GDM1 (cell line): Measurements from ENCODE around the gene ALK.
"Not testable (repeated sequence)": the region's sequence is repeated elsewhere in the genome, so short reads cannot be mapped to it uniquely, and the experiment has no call there.

Experiments used
- DNase-seq: peaks from one replicate; lab custom pipeline; 2025; lab: John Stamatoyannopoulos, UW

Gene ALK

DNA sequence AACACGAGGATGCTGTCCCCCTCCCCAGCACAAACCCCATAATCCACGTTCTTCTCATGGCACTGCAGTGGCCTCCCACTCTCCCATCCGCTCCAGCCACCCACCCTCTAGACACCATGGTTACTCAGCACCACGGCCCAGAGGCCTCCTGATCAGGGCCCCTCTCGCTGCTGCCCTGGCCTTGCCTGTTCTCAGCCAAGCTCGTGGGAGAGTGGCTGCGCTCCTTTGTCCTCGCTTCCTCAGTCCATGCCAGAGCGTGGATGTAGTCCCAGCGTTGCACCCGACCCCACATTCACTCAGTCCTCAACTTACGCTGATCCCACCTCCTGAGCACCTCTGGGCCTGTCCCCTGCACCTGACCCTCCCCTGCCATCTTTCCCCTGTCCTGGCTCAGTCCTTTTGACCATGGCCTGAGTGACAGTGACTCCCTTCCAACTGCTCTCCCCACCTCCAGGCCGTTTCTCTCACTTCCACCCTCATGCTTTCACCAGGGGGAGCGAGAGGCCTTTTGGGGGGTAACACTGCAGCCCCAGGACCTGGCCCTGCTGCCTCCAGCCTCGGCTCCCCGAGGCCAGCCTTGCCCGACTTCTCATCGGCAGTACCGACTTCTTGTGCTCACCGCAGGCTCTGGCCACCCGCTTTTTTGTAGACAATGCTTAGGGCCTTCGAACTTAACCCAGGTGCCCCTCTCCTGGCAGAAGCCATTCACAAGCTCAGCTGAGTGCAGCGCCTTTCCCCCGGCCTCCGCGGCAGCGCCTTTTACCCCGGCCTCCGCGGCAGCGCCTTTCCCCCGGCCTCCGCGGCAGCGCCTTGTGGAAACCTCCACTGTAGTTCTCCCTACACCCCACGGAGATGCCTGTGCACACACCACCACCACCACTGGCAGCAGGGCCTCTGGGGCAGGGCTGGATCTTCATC, 674.7 kb downstream of the ALK start:
- no peak for DNase-seq

DNA sequence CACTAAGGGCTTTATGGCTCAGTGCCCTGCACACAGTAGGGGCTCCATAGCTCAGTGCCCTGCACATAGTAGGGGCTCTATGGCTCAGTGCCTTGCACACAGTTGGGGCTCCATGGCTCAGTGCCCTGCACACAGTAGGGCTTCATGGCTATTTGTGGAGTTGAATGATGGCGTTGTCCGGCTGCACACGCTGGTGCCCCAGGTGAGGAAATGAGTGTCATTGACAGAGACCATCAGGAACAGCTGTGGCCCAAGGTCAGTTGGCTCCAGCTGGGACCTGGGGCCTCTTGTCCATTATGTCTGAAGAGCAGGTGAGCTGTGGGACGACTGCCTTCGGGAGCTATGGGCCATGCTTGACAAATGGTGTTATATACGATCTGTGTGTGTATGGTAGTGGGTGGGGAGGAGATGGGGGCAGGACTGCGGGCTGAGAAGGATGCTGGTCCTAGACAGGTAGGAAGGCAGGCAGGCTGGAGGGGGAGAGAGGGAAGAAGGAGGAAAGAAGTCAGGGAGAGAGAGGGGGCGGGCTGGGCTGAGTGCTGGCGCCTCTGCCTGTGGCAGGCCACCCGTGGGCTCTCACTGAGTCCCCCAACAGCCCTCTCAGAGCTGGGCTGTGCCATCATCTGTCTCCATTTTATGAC, 675.5 kb downstream of the ALK start:
- DNase-seq: no peak

DNA sequence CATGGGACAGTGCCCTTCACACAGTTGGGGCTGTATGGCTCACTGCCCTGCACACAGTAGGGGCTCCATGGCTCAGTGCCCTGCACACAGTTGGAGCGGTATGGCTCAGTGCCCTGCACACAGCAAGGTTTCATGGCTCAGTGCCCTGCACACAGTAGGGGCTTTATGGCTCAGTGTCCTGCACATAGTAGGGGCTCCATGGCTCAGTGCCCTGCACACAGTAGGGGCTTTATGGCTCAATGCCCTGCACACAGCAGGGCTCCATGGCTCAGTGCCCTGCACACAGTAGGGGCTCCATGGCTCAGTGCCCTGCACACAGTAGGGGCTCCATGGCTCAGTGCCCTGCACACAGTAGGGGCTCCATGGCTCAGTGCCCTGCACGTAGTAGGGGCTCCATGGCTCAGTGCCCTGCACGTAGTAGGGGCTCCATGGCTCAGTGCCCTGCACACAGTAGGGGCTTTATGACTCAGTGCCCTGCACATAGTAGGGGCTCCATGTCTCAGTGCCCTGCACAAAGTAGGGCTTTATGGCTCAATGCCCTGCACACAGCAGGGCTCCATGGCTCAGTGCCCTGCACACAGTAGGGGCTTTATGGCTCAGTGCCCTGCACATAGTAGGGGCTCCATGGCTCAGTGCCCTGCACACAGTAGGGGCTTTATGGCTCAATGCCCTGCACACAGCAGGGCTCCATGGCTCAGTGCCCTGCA, 676.2 kb downstream of the ALK start:
- not testable (repeated sequence) for DNase-seq

DNA sequence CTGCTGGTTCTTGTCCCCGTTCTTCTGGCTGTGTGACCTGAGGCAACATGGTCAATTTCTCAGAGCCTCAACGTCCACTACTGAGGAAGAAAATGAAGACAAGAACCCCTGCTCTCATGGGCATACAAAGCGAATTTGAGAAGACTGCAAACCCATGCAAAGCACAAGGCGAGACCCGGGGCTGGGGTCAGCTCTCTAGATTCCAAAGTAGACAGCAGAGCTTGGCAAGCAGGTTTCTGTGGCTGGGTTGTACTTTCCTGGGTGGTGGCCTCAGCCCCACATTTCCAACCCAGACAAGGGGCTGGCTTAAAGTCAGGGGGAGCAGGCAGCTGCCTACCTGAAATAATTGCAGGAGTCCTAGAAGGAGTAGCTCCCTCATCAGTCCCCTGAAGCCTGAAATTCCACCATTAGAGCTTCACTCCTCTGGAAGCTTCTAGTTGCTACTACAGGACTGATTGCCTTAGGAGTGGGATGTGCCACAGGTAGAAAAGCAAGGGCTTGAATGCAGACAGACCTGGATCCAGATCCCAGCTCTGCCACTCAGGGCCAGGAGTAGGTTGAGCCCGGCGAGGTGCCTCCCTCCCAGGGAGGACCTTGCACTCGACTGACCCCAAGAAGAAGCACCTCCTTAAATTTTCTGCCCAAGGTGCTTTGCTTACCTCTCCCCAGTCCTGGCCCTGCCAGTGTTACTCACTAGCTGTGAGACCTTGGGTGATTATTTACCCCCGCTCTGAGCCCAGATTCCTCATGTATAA, 678.6 kb downstream of the ALK start:
- DNase-seq: no peak

DNA sequence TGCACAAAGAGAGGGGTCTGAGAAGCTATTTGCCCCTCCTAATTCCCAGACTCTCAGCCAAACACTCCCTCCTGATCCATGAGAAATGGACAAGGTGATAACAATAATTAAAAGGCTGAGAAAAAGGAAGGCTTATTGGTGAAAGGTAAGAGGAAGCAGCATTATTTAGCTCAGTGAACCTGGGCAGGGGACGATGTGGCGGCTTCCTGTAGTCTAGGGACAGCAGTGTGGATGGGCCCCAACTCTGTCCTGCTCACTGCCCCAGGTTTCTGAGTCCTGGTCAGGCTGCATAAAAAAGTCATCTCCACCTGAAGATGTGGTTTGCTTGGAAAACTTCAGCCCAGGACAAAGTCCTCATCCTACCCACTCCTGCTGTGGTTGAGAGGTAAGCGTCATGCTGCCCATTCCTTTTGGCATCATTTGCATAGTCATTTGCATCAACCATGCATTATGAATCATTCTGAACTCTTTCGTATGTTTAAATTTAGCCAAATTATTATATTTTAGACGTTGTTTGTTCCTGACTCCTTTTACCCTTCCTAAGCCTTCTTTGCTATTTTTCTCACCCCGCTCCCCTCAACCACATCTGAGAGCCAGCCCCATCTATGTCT, 679.3 kb downstream of the ALK start:
- DNase-seq: no peak

DNA sequence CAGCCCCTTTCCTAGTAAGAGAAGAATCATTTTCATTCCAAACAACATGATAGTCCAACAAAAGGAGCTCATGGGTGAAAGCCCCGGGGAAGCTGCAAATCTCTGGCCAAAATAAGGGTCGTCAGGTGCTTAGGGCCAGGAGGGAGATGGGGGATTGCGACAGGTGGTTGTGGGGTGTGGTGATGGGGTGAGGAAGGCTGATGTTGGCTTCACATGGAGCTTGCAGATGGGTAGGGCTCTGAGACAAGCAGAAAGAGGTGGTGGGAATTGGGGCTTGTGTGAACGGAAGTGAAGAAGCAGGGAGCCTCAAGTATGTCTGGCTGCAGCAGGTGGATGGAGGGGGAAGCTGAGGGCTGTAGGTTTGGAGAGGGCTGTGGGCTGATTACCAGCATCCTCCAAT, 680.0 kb downstream of the ALK start:
- DNase-seq: no peak

DNA sequence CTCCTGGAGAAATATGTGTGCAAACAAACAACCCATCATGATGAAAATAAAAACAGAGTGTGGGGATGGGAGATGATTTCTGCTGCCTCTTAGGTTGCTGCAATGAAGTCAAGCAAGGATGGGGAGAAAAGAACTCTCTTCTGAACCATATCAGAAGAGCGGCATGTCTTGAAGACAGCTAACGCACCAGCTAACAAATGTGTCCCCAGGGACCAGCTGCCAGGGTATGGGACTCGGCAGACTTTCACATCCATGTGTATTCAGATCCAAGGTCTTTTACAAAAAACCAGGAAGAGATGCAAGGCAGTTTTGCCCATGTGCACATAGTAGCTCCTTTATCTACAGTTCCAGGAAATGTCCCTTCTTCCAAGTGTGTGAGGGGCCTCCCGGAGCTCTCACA, 680.8 kb downstream of the ALK start:
- DNase-seq: no peak

DNA sequence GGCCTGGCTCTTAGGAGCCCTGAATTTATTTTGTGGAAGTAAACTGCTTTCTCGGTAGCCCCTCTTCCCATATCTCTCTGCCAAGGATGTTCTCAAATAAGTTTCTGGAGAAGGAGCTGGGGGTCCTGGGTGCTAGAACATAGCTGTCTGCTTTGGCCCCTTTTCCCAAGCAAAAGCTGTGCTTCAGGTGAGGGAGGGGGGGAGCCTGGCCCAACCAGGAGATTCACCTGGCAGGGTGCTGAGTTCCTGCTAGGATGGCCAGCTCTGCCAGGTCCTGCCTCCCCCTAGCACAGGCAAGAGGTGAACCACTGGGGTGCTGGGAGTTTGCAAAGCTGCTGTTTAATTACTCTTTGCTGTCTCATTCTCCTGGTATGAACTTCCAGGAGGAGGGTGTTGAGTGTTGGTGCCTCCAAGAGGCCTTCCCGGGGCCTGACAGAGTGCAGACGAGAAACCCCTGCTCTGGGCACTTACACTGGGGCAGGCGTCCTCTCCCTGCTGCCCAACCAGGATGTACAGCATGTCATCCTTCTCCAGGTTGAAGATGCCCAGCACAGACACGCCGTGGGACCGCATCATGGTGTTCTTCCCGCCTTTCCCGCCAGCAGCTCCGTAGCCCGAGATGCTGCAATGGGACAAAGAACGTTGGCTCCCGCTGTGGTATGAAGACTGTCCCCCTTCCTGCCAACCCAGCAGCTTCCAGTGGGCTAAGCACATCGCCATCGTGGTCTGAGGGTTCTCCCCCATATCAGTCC, 682.0 kb downstream of the ALK start:
- DNase-seq: no peak

DNA sequence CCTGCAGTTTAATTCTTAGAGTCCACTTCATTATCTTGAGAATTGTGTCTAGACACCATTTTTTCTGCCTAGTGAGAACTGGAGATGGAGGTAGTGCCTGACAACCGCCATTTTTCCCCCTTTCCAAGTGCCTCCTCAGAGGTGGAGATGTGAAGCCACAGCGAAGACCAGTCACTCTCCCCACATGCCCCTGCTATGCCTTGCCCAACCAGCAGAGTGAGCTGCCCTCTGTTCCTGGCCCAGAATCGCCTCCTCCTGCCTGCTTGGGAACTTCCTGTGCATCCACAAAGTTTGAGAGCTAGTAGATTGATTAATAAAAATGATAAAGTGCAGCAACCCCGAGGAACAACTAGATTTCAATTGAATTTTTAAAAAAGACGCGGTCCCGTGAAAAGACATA, 682.9 kb downstream of the ALK start:
- DNase-seq: peak; percentile 22

DNA sequence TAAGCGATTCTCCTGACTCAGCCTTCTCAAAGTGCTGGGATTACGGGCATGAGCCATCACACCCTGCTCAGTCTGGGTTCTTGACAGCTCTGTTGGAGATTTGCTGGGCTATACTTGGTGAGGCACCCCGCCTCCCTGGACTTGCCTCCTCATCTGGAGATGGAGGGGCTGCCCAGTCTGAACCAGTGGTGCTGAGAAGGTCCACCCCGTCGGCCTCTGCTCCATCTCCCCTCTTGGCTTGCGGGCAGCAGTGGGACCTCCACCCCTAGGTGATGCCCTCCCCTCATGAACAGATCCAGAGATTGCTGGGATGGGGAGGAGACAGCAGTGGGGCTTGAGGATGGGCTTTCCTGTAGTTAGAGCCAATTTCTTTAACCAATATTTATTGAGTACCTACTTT, 685.3 kb downstream of the ALK start:
- no peak for DNase-seq

DNA sequence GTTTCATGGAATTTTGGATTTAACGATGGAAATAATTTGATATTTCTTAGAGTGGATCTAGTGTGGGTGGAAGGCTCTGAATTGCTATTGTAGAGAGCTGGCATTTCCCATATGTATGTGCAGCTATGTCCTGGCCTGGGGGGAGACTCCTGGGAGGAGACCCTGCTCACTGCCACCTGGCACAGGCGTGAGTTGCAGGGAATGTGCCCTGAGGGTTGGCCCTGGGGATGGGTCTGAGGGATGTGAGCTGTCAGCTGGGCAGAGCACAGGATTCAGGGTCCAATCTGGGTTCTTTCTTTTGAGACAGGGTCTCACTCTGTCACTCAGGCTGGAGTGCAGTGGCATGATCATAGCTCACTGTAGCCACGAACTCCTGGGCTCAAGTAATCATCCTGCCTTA, 686.0 kb downstream of the ALK start:
- no peak for DNase-seq

DNA sequence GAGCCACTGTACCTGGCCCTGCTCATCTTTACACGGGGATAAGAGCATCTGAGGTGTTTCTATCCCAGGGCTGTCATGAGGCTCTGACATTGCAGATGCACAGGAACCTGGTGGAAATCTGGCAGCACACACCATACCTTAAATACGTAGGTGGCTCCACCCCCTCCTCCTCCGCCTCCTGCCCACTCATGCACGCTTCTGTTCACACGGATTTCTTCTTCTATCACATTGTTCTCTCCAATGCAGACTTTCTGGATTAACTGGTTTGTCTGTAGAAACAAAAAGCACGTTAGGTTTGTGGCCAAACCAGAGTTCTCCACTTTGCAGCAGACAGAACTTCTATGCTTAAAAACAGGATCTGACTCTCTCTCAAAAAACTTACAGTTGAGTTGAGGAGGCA, 688.0 kb downstream of the ALK start:
- DNase-seq: no peak

DNA sequence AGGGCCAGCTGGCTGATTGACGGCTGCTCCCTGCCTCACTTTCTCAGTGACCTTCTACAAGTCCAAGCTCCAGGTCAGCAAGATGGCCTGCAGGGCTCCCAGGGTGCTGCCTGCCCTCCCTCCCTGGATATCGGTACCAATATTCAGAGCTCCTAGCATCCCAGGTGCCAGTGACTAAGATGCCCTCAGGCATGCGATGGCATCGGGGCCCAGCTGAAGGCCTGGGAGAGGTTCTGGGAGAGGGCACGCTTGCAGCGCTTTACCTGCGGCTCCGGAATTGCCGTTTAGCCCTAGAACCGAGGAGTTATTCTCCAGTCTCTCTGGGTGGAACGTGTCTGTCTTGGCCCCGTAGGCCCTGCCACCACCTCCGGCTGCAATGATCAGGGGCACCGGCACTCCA, 689.3 kb downstream of the ALK start:
- DNase-seq: no peak

DNA sequence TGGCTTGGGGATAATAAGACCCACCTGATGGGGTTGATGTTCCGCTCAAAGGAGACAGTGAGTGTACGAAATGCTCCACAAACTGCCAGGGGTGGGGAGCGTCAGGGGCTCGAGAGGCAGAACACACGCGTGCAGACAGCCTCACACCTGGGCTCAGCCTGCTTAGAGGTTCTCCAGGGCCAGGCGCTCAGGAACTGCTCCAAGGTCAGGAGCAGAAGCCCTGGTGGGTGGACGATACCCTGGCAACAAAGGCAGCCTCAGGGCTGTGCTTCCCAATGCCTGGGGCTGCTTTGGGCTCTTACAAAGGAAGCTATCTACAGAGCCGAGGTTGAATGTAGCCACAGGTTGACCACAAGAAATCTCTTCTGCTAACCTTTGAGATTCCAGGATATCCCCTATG, 691.7 kb downstream of the ALK start:
- DNase-seq: no peak

DNA sequence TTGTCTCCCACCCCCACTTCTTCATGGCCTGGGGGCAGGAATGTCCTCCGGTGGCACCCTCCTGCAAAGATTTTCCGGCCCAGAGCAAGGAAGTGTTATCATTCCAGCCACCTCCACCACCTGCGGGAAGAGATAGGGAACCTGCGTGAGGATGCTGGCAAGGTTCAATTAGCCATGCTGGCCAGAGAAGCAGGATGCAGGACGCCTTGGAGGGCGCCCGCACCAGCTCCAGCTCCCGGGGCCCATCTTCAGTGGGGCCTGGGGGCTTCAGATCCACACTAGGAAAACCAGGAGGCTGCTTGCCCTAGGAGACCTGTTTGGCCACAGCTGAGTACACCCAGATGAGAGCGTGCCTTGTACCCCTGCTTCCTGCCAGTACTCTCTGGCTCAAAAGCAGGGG, 692.4 kb downstream of the ALK start:
- DNase-seq: no peak

DNA sequence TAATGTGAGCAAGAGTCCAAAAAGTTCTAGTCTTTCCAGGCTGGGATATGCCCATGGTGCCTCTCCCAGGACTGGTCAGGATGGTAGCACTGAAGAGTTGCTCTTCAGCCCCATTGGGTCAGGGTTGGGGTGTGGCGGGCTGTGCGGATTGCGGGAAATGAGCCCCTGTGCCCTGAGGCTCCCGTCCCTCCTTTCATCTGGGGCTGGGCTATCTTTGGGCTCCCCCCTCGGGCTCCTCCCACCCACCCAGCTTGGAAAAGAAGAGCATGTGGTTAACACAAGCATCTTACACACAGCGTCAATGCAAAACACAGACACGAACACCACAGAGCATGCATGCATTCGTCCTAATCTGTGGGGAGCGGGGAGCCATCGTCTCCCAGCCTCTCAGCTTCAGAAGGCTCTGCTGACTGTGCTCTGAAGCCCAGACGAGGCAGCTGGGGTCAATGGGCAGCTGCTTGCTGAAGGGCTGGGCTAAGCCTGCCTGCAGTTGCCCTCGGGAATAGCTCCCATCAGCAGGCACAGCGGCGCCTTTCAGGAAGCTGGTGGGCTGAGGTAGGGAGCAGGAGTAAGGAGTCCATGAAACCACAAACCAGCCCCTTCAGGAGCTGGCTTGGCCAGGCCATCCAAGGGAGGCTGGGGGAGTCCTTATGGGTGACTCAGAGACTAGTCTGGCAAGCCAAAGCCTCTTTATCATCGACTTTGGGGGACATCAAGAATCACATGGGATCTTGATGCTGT, 693.3 kb downstream of the ALK start:
- DNase-seq: no peak

DNA sequence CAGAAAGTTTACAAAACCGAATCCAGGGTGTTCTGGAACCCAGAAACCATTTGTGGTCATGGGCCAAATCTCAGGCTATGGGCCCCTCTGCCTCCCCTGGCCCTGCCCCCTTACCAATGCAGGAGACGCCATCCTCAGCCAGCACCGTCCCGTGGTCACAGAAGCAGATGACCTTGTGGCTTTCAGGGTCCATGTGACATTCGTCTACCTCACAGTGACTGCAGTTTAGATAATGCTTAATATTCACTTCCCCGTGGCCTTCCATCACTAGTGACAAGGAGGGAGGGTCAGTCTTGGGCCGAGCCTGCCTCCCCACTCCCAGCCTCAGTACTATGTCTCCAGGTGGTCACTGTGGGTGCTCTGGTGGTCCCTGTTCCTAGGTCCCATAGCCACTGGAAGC, 694.6 kb downstream of the ALK start:
- no peak for DNase-seq

DNA sequence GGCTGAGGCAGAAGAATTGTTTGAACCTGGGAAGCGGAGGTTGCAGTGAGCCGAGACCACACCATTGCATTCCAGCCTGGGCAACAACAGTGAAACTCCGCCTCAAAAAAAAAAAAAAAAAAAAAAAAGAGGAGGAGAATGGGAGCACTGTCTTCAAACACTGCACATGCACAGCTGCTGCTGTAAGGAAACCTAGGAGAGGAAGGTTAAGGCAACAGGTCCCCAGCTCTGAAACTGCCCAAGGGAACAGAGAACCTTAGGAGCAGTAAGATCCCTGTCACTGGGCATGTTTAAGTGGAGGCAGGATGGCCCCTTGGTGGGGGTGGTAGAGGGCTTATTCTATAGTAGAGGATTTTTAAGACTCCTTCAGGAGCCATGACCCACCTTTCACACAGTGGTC, 695.0 kb downstream of the ALK start:
- no peak for DNase-seq

DNA sequence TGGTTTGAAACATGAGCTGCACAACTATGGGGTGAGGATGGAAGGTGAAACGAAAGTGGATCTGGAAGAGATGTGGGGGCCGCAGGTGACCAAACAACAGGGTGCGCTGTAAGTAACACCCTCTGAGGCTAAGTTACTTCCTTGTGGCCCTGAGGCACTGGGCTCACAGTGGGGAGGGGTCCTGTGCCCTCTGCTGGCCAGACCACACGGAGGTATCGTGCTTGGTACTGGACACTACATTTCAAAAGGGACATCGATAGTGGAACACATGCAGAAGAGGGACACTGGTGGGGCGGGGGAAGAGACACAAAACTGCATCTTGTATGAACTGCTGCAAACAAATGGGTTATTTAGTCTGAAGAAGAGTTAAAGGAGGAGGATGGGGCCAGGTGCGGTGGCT, 695.6 kb downstream of the ALK start:
- no peak for DNase-seq
